ENCODE results near the gene RYR1. TPM values are rescaled to one million over a fixed set of nuclear protein-coding genes. Genes with fewer than 3 reads are reported as not detected.
"Not testable (repeated sequence)": the region's sequence is repeated elsewhere in the genome, so short reads cannot be mapped to it uniquely, and the experiment has no call there.

Gene RYR1
- total RNA-seq, 1 donor = 0.10 TPM

DNA sequence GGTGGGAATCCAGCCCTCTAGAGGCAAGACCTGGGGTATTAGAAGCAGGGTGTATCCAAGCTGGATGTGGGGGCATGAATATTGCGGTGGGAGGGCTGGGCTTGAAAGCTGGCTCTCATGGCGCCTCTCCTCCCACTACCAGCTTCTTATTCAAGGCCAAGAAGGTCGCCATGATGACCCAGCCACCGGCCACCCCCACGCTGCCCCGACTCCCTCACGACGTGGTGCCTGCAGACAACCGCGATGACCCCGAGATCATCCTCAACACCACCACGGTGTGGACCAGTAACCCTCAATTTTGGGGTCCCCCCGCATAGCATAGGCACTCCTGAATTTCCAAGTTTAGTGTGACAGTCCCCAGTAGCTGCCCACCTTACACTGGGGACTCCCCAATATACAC lies 41.7 kb downstream of the RYR1 start:
- no peaks in the 10 kb centered on the region for H3K27me3 ChIP-seq (ENCODE audit: insufficient read depth, low read length)
- no peaks in the 10 kb centered on the region for H3K4me1 ChIP-seq (ENCODE audit: insufficient read depth, low read length)
- H3K4me3 ChIP-seq (ENCODE audit: low read length) = no peak overlapping the region
- no peaks in the 10 kb centered on the region for H3K9me3 ChIP-seq (ENCODE audit: low read depth, low read length)

DNA sequence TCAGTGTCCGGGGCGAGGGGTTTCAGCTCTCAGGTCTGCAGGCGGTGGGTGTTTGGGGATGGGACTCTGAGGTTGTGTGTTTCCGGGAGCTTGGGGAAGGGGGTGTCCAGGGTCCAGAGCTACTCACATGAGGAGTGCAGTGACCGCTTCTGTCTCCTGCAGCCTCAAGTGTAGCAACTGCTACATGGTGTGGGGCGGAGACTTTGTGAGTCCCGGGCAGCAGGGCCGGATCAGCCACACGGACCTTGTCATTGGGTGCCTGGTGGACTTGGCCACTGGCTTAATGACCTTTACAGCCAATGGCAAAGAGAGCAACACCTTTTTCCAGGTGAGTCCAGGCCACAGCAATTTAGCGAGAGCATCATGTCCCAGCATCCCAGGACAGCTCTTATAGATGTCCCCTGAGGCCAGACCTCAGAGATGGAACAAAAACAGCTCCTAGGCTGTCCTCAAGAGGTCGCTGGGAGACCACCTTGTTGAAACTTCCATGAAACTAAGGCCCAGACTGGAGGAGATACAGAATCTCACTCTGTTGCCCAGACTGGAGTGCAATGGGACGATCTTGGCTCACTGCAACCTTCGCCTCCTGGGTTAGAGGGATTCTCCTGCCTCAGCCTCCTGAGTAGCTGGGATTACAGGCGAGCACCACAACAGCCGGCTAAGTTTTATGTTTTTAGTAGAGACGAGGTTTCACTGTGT lies 44.9 kb downstream of the RYR1 start:
- Histone ChIP-seq H3K4me1 (ENCODE audit: insufficient read depth, low read length) (no peaks in the 10 kb centered on the region), H3K4me3 (ENCODE audit: low read length) (no peak overlapping the region), H3K9me3 (ENCODE audit: low read depth, low read length) (no peaks in the 10 kb centered on the region), H3K27me3 (ENCODE audit: insufficient read depth, low read length) (no peaks in the 10 kb centered on the region)

DNA sequence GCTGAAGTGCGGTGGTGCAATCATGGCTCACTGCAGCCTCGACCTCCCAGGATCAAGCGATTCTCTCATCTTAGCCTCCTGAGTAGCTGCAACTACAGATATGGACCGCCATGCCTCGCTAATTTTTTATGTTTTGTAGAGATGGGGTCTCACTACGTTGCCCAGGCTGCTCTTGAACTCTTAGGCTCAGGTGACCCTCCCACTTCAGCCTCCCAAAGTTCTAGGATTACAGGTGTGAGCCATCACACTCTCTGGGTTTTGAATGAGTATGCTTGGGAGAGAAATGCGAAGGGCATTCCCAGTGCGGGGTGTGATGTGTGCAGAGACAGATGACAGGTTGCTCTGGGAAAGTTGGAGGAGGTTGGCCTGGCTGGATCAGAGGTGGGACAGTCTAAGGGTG lies 49.0 kb downstream of the RYR1 start:
- Histone ChIP-seq H3K27me3 (ENCODE audit: insufficient read depth, low read length) (no peaks in the 10 kb centered on the region), H3K9me3 (ENCODE audit: low read depth, low read length) (no peaks in the 10 kb centered on the region), H3K4me1 (ENCODE audit: insufficient read depth, low read length) (no peaks in the 10 kb centered on the region), H3K4me3 (ENCODE audit: low read length) (no peak overlapping the region)

DNA sequence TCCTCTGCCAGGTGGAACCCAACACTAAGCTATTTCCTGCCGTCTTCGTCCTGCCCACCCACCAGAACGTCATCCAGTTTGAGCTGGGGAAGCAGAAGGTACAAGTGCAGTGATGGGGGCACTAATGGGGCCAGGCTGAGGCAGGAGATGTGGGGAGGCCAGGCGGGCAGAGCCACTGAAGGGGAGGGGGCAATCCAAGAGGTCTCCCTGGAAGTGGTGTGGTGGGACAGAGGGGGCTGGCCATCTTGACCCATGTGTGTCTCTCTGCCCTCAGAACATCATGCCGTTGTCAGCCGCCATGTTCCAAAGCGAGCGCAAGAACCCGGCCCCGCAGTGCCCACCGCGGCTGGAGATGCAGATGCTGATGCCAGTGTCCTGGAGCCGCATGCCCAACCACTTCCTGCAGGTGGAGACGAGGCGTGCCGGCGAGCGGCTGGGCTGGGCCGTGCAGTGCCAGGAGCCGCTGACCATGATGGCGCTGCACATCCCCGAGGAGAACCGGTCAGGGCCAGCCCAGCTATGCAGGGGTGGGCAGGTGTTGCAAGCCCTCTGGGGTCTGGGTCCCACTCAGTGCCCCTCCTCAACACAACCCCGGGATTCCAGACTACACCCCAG lies 49.6 kb downstream of the RYR1 start:
- Histone ChIP-seq H3K4me3 (ENCODE audit: low read length) (no peak overlapping the region), H3K9me3 (ENCODE audit: low read depth, low read length) (no peaks in the 10 kb centered on the region), H3K4me1 (ENCODE audit: insufficient read depth, low read length) (no peaks in the 10 kb centered on the region), H3K27me3 (ENCODE audit: insufficient read depth, low read length) (no peaks in the 10 kb centered on the region)

DNA sequence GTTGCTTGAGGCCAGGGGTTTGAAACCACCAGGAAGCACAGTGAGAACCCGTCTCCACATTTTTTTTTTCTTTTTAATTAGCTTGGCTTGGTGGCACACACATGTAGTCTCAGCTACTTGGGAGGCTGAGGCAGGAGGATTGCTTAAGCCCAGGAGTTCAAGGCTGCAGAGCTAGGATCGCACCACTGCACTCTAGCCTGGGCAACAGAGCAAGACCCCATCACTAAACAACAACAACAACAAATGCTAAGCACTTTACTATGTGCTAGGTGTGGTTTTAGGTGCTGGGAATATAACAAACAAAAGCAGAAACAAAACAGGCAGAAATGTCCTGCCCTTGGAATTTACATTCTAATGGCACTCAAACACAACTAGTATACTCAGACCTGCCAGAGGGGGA lies 51.3 kb downstream of the RYR1 start:
- H3K9me3 ChIP-seq (ENCODE audit: low read depth, low read length) = no peaks in the 10 kb centered on the region

DNA sequence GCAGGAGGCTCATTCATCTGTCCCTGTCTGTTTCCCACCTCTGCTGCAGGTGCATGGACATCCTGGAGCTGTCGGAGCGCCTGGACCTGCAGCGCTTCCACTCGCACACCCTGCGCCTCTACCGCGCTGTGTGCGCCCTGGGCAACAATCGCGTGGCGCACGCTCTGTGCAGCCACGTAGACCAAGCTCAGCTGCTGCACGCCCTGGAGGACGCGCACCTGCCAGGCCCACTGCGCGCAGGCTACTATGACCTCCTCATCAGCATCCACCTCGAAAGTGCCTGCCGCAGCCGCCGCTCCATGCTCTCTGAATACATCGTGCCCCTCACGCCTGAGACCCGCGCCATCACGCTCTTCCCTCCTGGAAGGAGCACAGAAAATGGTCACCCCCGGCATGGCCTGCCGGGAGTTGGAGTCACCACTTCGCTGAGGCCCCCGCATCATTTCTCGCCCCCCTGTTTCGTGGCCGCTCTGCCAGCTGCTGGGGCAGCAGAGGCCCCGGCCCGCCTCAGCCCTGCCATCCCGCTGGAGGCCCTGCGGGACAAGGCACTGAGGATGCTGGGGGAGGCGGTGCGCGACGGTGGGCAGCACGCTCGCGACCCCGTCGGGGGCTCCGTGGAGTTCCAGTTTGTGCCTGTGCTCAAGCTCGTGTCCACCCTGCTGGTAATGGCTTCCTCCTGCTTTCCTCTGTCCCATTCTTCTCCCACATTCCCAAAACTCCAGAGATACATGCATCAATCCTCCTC lies 52.2 kb downstream of the RYR1 start:
- H3K9me3 ChIP-seq (ENCODE audit: low read depth, low read length) = no peaks in the 10 kb centered on the region
- H3K4me3 ChIP-seq (ENCODE audit: low read length) = no peak overlapping the region

More for the DNA sequence above, 51.3 kb downstream of the RYR1 start:
- no peak overlapping the region for H3K4me3 ChIP-seq (ENCODE audit: low read length)
- no peaks in the 10 kb centered on the region for H3K27me3 ChIP-seq (ENCODE audit: insufficient read depth, low read length)
- H3K4me1 ChIP-seq (ENCODE audit: insufficient read depth, low read length) = no peaks in the 10 kb centered on the region

DNA sequence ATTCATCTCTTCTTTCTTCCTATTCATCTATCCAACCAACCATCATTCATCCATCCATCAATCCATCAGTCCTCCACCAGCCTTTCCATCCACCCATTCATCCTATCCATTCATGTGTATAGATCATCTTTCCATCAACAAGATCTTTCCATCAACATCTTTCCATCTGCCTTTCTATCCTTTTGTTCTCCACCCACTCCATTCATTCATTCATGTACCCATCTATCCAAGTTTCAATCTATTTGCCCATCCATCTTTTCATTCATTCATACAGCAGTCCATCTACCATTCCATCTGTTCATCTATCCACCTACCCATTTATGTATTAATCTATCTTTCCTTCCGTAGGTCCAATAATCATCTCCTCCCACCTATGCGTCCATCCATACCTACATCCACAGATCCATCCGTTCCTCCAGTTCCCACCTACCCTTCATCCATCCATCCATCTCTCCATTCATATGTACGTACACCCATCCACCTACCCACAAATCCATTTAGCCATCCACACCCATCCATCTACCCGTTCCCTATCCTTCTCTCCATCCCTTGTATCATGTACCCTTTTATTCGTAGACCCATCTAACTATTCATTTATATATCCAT lies 53.3 kb downstream of the RYR1 start:
- Histone ChIP-seq H3K9me3 (ENCODE audit: low read depth, low read length) (no peaks in the 10 kb centered on the region), H3K4me3 (ENCODE audit: low read length) (no peak overlapping the region), H3K27me3 (ENCODE audit: insufficient read depth, low read length) (no peaks in the 10 kb centered on the region), H3K4me1 (ENCODE audit: insufficient read depth, low read length) (no peaks in the 10 kb centered on the region)

More for the DNA sequence above, 52.2 kb downstream of the RYR1 start:
- Histone ChIP-seq H3K4me1 (ENCODE audit: insufficient read depth, low read length) (no peaks in the 10 kb centered on the region), H3K27me3 (ENCODE audit: insufficient read depth, low read length) (no peaks in the 10 kb centered on the region)

DNA sequence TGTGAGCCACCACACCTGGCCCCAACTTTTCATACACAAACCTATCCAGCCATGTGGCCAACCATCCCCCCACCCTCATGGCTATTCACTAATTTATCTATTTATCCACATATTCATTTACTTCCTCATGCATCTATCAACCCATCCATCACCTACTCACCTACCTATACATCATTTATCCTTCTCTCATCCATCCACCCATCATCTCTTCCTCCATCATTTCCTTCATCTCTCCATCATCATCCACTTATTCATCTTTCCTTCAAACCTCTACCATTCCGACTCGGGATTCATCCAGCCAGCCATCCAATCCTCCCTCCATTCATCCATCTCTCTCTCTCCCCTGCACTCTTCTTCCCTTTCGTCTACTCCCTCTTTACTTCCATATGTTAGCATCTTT lies 54.6 kb downstream of the RYR1 start:
- H3K4me1 ChIP-seq (ENCODE audit: insufficient read depth, low read length) = no peaks in the 10 kb centered on the region
- H3K27me3 ChIP-seq (ENCODE audit: insufficient read depth, low read length) = no peaks in the 10 kb centered on the region
- H3K9me3 ChIP-seq (ENCODE audit: low read depth, low read length) = no peaks in the 10 kb centered on the region
- no peak overlapping the region for H3K4me3 ChIP-seq (ENCODE audit: low read length)

DNA sequence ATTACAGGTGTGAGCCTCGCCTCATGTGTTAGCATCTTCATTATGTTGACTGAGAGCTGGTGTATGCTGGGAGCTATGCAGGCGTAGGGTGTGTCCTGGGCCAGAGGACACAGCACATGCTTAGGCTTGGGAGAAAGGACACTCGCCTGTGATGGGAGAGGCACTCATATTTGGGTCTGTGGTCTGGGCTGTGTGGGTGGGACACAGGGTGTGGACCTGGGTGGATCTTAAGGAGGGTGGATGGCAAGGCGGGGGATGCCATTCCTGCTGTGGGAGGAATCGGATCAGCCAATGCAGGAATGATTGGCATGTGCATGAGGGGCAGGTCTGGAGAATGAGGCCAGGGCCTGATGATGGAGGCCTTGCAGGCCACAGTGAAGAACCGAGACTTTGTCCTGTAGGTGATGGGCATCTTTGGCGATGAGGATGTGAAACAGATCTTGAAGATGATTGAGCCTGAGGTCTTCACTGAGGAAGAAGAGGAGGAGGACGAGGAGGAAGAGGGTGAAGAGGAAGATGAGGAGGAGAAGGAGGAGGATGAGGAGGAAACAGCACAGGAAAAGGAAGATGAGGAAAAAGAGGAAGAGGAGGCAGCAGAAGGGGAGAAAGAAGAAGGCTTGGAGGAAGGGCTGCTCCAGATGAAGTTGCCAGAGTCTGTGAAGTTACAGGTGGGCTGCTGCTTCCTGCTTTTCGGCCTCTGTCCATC lies 55.4 kb downstream of the RYR1 start:
- Histone ChIP-seq H3K4me1 (ENCODE audit: insufficient read depth, low read length) (no peaks in the 10 kb centered on the region), H3K9me3 (ENCODE audit: low read depth, low read length) (no peaks in the 10 kb centered on the region), H3K27me3 (ENCODE audit: insufficient read depth, low read length) (no peaks in the 10 kb centered on the region), H3K4me3 (ENCODE audit: low read length) (no peak overlapping the region)

DNA sequence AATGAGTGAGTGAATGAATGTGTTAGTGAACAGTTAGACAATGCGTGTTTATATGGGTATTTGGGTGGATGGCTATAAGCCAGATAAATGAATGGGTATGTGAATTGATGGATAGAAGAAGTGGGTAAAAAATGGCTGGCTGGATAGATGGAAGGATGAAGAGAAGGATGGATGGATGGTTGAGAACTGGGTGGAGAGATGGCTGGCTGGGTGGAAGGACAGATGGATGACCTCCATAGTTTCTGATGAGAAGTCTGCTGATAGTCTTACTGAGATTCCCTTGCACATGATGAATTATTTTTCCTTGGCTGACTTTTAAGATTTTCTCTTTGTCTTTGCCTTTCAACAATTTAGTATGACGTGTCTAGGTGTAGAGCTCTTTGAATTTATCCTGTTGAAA lies 57.4 kb downstream of the RYR1 start:
- Histone ChIP-seq H3K9me3 (ENCODE audit: low read depth, low read length) (no peaks in the 10 kb centered on the region), H3K27me3 (ENCODE audit: insufficient read depth, low read length) (no peaks in the 10 kb centered on the region), H3K4me3 (ENCODE audit: low read length) (no peak overlapping the region), H3K4me1 (ENCODE audit: insufficient read depth, low read length) (no peaks in the 10 kb centered on the region)

DNA sequence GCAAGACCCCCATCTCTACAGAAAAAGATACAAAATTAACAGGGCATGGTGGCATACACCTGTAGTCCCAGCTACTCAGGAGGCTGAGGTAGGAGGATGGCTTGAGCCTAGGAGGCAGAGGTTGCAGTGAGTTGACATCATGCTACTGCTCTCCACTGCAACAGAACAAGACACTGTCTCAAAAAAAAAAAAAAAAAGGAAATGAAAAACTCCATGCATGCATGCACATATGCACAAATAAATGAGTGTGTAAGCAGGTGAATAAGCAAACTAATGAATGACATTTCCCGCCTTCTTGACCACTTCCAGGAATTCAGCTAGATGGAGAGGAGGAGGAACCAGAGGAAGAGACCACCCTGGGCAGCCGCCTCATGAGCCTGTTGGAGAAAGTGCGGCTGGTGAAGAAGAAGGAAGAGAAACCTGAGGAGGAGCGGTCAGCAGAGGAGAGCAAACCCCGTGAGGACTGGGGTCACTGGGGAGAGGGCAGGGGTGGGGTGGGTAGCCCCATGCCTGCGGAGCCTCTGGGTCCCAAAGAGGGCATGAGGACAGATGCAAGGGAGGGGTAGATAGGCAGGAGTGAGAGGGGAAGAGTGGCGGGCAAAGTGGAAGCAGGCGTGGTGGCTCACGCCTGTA lies 58.8 kb downstream of the RYR1 start:
- no peaks in the 10 kb centered on the region for H3K27me3 ChIP-seq (ENCODE audit: insufficient read depth, low read length)
- no peak overlapping the region for H3K4me3 ChIP-seq (ENCODE audit: low read length)
- H3K4me1 ChIP-seq (ENCODE audit: insufficient read depth, low read length) = no peaks in the 10 kb centered on the region
- H3K9me3 ChIP-seq (ENCODE audit: low read depth, low read length) = no peaks in the 10 kb centered on the region

DNA sequence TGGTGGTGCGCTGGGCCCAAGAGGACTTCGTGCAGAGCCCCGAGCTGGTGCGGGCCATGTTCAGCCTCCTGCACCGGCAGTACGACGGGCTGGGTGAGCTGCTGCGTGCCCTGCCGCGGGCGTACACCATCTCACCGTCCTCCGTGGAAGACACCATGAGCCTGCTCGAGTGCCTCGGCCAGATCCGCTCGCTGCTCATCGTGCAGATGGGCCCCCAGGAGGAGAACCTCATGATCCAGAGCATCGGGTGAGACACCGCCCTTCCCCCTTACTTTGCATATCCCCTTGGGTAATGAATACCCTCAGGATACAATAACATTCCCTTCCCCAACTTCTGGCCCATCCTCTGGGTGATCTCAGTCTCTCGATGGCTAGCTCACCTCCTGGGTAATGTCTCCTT lies 60.9 kb downstream of the RYR1 start:
- Histone ChIP-seq H3K9me3 (ENCODE audit: low read depth, low read length) (no peaks in the 10 kb centered on the region), H3K4me3 (ENCODE audit: low read length) (no peak overlapping the region), H3K4me1 (ENCODE audit: insufficient read depth, low read length) (no peaks in the 10 kb centered on the region), H3K27me3 (ENCODE audit: insufficient read depth, low read length) (no peaks in the 10 kb centered on the region)

DNA sequence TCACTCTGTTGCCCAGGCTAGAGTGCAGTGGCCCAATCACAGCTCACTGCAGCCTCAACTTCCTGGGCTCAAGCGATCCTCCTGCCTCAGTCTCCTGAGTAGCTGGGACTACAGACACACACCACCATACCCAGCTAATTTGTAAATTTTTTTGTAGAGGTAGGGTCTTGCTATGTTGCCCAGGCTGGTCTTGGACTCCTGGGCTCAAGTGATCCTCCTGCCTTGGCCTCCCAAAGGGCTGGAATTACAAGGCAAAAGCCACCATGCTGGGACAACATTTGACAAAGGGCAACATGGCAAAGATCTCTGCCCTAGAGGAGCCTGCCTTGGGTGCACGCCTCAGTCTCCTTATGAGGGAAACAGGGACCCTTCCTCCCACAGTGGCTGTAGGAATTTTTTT lies 61.9 kb downstream of the RYR1 start:
- not testable (repeated sequence) for H3K27me3 ChIP-seq (ENCODE audit: insufficient read depth, low read length); H3K4me1 ChIP-seq (ENCODE audit: insufficient read depth, low read length); H3K4me3 ChIP-seq (ENCODE audit: low read length); H3K9me3 ChIP-seq (ENCODE audit: low read depth, low read length)

DNA sequence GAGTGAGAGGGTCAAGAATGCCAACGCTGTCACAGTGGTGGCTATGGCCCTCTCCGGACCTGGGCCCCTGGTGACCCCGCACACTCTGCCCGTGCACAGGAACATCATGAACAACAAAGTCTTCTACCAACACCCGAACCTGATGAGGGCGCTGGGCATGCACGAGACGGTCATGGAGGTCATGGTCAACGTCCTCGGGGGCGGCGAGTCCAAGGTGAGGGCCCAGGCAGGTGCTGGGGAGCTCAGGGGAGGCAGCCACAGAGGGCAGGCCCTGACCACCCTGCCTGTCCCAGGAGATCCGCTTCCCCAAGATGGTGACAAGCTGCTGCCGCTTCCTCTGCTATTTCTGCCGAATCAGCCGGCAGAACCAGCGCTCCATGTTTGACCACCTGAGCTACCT lies 62.6 kb downstream of the RYR1 start:
- no peaks in the 10 kb centered on the region for H3K9me3 ChIP-seq (ENCODE audit: low read depth, low read length)
- H3K27me3 ChIP-seq (ENCODE audit: insufficient read depth, low read length) = no peaks in the 10 kb centered on the region
- no peaks in the 10 kb centered on the region for H3K4me1 ChIP-seq (ENCODE audit: insufficient read depth, low read length)
- no peak overlapping the region for H3K4me3 ChIP-seq (ENCODE audit: low read length)
